ENCODE results near the gene KRCC1.
"Not testable (repeated sequence)": the region's sequence is repeated elsewhere in the genome, so short reads cannot be mapped to it uniquely, and the experiment has no call there.

Gene KRCC1

DNA sequence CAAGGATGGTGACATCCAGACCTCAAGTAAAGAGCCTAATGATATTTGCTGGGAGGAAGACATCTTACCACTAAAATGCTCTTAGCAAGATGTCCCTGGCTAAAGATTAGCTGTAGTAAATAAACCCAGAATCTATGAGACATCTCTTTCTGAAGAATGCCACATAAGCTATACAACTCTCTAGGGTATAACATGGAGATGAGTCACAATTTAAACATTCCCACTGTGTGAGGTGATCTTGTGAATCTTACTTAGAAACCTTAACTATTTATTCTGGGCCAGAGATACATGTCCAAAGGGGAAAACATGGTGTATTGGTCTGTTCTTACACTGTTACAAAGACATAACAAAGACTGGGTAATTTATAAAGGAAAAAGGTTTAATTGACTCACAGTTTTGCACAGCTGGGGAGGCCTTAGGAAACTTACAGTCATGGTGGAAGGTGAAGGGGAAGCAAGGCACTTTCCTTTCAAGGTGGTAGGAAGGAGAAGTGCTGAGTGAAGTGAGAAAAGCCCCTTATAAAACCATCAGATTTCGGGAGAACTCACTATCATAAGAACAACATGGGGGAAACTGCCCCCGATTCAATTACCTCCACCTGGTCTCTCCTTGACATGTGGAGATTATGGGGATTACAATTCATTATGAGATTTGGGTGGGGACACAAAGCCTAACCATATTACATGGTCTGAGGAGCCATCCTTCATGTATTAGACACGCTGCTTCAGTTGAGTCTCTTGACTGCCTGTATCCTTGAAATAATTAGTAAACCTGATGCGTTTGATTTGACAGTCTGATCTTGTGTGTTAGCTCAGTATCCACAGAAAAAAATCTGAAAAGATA lies 17.1 kb downstream of the KRCC1 start:
- DNase-seq = peak; percentile 95

- DNase-seq = no peak
Measured at GRCh38 chr2:88036606-88037005, 19.0 kb downstream of the KRCC1 start.

DNA sequence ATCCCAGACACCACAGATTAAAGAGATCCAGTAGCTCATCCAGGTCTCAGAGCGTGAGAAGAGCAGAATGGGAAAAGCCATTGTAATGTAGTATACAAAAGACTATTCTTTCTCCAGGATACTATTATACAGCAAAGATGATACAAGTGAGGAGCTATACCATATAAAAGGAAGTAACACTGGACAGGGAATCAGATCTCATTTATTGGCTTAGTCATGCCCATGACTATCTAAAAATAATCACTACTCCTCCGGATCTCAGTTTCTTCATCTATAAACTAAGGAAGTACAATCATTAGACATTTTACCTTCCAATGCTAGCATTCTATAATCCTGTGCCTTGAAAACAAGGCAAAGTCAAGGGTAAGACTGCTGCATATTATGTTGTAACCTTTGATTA lies 19.4 kb downstream of the KRCC1 start:
- DNase-seq = no peak

GRCh38 chr2:88032070-88032702 lies 23.4 kb downstream of the KRCC1 start:
- DNase-seq = no peak

GRCh38 chr2:88028931-88029330 lies 26.7 kb downstream of the KRCC1 start:
- no peak for DNase-seq

DNA sequence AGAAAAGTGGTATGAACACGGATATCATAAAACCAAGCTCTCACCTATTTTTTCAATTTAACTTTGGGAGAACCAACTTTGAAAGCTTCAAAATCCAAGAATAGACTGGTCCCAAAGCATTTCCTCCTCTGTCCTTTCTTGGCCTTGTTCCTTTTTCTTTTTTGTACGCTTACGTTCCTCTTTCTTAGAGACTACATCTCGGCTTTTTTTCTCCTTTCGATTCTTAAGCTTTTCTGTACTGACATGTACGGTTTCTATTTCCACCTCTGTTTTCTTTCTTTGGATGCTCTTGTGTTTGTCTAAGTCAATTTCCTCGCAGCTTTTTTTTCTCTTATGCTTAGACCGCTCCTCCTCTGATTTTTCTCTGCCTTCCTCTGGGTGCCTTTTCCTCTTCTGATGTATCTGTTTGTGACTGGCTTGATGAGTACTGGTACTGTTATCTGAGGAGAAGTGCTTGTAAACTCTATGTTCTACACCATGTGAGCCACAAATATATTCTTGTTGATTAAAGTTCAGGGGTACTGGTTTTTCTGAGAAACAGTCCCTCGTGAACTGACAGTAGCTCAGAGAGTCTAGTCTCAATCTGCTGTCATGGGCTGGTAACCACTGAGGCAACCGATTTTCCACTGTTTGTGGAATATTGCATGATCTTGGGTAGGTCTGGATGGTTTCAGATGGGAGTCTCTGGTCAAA lies 27.7 kb downstream of the KRCC1 start:
- DNase-seq = no peak

DNA sequence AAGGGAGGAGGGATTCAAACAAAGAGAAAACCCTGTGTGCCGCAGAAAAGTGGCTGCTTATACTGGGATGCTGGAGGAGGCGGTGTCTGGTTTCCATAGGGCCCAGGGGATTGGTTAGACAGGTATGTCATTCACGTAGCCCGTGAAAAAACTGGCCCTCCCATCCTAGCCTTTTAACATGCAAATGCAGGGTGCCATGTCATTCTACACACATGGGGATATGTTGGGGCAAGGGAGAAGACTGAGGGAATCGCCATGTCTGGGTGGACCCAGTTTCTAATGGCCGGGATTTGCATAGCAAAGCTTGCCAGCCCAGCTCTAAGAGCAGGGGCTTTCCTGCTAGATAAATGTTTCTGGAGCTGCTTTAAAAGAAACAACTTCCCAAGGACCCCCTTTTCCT lies 31.1 kb downstream of the KRCC1 start:
- DNase-seq = no peak

DNA sequence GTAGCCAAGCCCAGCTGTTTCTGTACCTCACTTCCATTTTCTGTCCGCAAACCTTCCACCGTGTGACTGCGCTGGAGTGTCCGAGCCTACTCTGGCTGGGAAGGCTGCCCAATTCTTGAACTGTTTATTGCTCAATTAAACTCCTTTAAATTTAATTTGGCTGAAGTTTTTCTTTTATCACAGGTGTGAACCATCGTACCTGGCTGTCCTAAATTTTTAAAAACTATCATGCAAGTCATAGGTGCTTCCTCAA lies 33.0 kb downstream of the KRCC1 start:
- DNase-seq = no peak

- no peak for DNase-seq
Measured at GRCh38 chr2:88019985-88020384, 35.6 kb downstream of the KRCC1 start.

- no peak for DNase-seq
Measured at GRCh38 chr2:88018909-88019308, 36.7 kb downstream of the KRCC1 start.

DNA sequence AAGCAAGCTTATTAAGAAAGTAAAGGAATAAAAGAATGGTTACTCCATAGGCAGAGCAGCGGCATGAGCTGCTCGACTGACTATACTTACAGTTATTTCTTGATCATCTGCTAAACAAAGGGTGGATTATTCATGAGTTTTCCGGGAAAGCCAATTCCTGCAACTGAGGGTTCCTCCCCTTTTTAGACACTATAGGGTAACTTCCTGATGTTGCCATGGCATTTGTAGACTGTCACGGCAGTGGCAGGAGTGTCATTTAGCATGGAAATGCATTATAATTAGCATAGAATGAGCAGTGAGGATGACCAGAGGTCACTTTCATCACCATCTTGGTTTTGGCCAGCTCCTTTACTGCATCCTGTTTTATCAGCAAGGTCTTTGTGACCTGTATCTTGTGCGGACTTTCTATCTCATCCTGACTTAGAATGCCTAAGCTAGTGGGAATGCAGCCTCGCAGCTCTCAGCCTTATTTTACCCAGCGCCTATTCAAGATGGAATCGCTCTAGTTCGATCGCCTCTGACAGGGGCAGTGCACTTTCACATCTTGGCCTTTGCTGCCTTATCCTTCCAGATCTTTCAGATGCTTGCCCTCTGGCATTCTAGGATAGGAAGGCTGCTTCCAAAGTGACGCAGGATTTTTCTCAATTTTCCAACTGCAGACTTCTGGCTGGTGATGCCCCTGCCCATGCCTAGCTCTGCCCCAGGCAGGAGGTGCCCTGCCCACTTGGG lies 37.3 kb downstream of the KRCC1 start:
- DNase-seq = not testable (repeated sequence)

DNA sequence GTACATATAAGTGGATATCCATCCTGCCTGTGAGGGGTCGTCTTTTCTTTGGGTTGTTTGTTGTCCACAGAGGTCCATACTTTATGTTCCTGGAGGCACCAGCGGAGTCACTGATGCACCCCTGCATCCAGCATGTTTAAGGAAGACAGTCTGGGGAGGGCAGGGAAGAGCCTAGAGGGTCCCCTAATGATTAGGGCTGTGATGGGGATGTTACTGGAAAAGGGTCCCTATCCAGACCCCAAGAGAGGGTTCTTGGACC lies 37.9 kb downstream of the KRCC1 start:
- not testable (repeated sequence) for DNase-seq

- DNase-seq = no peak
Measured at GRCh38 chr2:88016960-88017779, 38.4 kb downstream of the KRCC1 start.

DNA sequence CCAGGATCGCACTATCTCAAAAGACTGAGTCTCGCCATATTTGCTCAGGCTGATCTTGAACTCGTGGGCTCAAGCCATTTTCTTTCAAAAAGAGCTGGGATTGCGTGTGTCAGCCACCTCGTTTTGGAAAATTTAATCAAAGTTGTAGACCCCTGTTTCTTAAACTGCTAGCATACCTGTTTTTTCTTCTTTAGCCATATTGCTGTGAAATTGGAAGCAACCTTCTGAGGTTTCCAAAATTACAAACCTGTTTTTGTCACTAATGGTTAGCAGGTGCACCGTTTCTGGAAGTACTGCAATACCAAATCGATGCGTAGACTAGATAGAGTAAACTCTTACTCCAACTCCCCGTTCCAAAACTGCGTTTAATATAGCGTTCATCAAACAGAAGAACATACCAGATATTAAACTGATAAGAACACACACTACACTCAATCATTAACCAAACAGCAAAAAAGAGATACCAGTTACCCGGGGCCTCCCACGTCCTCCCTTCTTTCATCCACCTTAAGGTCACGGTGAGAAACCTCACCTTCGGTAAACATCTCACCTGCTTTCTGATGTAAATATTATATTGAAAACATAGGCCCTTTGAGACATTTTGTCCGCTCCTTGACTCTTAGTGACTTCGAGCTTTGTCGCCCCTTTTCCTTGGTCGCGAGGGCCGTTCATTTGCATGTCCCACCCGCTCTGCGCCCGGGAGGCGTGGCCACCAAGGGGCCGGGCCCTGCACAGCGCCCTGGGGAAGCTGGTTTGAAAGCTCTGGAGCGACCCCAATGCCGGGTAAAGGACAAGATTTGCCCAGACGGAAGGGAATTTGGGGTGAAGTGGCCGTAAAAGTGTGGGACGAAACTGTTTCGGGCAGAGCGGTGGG lies 39.3 kb downstream of the KRCC1 start, which contains the start of gene RNU2-63P:
Gene RNU2-63P (minus strand): TSS at position 462 of the 874 bp plus-strand sequence.
- peak; percentile 96 for DNase-seq

- DNase-seq = no peak
Measured at GRCh38 chr2:88011011-88011410, 44.6 kb downstream of the KRCC1 start.

DNA sequence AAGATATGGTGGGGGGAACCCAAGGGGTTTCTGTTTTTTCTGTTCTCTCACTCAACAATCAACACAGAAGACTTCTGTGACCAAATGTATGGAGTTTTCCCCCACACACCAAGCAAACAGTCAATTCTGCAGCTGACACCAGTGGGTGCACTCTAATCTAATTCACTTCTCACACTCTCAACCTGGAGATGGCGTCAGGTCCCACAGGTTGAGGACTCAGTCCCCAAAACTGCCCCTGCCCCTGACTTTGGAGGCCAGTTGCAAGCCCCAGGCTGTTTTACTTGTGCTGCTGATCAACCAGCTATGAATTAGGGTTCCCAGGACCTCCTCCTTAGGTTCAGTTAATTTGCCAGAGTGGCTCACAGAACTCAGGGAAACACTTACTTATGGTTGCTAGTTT lies 45.4 kb downstream of the KRCC1 start:
- DNase-seq = no peak

DNA sequence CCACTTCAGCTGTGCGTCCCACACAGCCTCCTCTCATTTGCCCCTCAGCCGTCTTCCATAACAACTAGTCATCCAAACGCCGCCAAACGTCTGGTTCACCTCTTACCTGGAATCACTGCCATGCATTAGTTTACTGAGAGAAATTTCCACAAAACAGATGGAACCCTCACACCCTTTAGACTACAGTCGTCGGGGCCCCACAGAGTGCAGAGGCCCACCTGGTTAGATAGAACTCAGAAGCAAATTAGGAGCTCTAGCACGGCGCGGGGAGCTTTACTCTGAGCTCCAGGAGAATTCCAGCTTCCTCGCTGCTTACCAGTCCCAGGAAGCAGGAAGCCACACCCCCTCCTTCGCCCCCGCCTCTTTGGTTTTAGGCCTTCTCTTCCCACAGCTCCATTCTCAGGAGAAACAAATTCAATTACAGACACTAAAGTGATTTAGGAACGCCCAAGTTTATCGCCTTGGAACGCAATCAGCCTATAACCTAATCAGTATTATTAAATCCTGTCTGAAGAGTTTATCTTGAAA lies 48.6 kb downstream of the KRCC1 start:
- DNase-seq = no peak

DNA sequence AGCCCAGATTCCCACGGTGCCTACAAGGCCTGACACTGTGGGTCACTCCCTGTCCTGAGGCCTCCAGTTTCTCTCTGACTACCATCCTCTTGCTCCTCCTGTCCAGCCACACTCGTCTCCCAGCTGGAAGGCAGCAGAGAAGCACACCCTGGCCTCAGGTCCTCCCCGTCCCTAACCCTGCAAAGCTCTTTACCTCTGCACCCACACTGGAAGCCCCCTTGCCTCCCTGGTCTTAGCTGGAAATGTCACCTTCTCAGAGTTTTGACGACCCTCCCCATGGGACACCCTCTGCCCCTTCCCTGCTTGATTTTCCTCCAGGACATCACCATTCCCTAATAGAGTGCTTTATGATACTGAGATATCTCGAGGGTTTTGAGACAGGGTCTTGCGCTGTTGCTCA lies 49.8 kb downstream of the KRCC1 start:
- DNase-seq = no peak

DNA sequence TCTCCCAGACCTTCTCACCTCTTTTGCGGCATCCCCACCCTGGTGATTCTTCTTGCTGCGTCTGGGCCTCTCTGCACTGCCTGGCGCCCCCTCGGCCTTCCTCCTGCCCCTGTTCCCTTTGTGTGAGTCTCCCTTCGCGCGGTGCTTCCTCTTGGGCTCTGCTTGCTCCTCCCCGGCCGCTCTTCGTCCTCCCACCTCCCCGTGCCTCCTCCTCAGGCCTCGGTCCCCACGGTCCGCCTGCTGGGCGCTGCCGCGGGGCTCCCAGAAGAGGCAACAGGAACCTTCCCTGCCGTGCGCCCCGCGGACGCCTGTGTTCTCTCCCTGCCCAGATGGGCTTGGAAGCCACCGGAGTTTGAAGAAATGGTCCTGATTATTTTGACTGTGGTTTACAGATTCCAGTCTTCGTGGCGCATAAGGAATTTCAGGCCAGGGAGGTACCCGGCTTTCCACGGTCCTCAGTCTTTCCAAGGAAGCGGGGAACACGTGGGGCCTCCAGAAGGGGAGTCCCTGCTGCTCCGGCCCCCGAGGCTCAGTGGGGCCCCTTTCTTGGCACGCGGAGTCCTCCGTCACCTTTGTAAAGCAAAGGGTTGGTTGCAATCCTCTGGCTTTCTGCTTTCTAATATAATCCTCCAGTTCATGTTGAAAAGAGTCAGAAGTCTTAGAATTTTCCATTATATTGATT lies 52.4 kb downstream of the KRCC1 start:
- DNase-seq = peak; percentile 22

DNA sequence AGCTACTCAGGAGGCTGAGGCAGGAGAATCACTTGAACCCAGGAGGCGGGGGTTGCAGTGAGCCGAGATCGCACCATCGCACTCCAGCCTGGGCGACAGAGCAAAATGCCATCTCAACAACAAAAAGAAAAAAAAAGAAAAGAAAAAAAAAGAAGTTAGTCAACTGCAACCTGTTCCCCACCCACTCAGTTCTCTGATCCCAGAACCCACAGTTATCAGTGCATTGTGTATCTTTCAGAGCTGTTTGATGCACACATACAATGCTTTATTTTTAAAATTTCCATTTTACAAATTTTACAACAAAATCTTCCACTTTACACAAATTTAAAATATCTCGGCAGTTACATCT lies 53.2 kb downstream of the KRCC1 start:
- DNase-seq = no peak

- not testable (repeated sequence) for DNase-seq
Measured at GRCh38 chr2:88000474-88000873, 55.1 kb downstream of the KRCC1 start.
